ENCODE data around the gene SIRT7. TPM values are rescaled to one million over a fixed set of nuclear protein-coding genes. Genes with fewer than 3 reads are reported as not detected.

The SIRT7 gene
- total RNA-seq, 3 donors from 2014 or later (not counting 1 experiment from before 2014, with no cell fraction given), result 75.8 to 102 (median 94.9) TPM

- Histone ChIP-seq H3K36me3 (ENCODE audit: control insufficient read depth, insufficient read depth, low read length) (no peaks in the 10 kb centered on the region), H3K9me3 (ENCODE audit: control insufficient read depth, insufficient read depth, low read length) (no peaks in the 10 kb centered on the region), H3K4me3 (ENCODE audit: low read length) (no peak overlapping the region), H3K27ac (ENCODE audit: low read length) (no peak overlapping the region), H3K4me1 (ENCODE audit: control insufficient read depth, insufficient read depth, low read length) (peaks cover 24% of the 10 kb centered on the region), H3K27me3 (ENCODE audit: control insufficient read depth, insufficient read depth, low read length) (peaks cover 22% of the 10 kb centered on the region)
- ATAC-seq (no peak), DNase-seq (no peak)
- peak overlapping the region; percentile 68 for H3K4me3 Mint-ChIP-seq
- no peak overlapping the region for H3K27ac Mint-ChIP-seq
- no peaks in the 10 kb centered on the region for H3K9me3 Mint-ChIP-seq
- TF ChIP-seq, protein P1, sequence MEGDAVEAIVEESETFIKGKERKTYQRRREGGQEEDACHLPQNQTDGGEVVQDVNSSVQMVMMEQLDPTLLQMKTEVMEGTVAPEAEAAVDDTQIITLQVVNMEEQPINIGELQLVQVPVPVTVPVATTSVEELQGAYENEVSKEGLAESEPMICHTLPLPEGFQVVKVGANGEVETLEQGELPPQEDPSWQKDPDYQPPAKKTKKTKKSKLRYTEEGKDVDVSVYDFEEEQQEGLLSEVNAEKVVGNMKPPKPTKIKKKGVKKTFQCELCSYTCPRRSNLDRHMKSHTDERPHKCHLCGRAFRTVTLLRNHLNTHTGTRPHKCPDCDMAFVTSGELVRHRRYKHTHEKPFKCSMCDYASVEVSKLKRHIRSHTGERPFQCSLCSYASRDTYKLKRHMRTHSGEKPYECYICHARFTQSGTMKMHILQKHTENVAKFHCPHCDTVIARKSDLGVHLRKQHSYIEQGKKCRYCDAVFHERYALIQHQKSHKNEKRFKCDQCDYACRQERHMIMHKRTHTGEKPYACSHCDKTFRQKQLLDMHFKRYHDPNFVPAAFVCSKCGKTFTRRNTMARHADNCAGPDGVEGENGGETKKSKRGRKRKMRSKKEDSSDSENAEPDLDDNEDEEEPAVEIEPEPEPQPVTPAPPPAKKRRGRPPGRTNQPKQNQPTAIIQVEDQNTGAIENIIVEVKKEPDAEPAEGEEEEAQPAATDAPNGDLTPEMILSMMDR (IDR thresholded peaks at IDR 0.05), result no peak
- no peaks in the 10 kb centered on the region for H3K36me3 Mint-ChIP-seq
- 69% methylated on average over 15 of the region's 15 CpGs for WGBS (ENCODE audit: insufficient coverage)
- H3K4me1 Mint-ChIP-seq, result no peaks in the 10 kb centered on the region
- intact Hi-C loops (cut with micrococcal nuclease), result loop anchor here (1.0 kb wide), 1 partner anchor 196 kb away; no protein-coding TSS in a partner anchor
- H3K27me3 Mint-ChIP-seq (ENCODE audit: low read depth in 2 of 2), result peaks cover 12 to 20% of the 10 kb centered on the region in 2 donors
Observed at GRCh38 chr17:81958633-81959342, 40.8 kb upstream of the SIRT7 start.

- H3K27me3 Mint-ChIP-seq (ENCODE audit: low read depth in 2 of 2), result peaks cover 10 to 12% of the 10 kb centered on the region in 2 donors
- ATAC-seq (no peak), DNase-seq (no peak)
- no peaks in the 10 kb centered on the region for H3K36me3 ChIP-seq (ENCODE audit: control insufficient read depth, insufficient read depth, low read length)
- WGBS (ENCODE audit: insufficient coverage), result 90% methylated on average over 16 of the region's 19 CpGs
- no peaks in the 10 kb centered on the region for H3K9me3 Mint-ChIP-seq
- TF ChIP-seq, protein P1 (IDR thresholded peaks at IDR 0.05), result no peak
- intact Hi-C loops (cut with micrococcal nuclease), result no loop called here
- H3K4me3 ChIP-seq (ENCODE audit: low read length), result no peak overlapping the region
- H3K4me1 ChIP-seq (ENCODE audit: control insufficient read depth, insufficient read depth, low read length), result peaks cover 15% of the 10 kb centered on the region
- H3K9me3 ChIP-seq (ENCODE audit: control insufficient read depth, insufficient read depth, low read length), result no peaks in the 10 kb centered on the region
- H3K4me1 Mint-ChIP-seq, result no peaks in the 10 kb centered on the region
- no peaks in the 10 kb centered on the region for H3K36me3 Mint-ChIP-seq
- peak overlapping the region; percentile 68 for H3K4me3 Mint-ChIP-seq
- no peak overlapping the region for H3K27ac Mint-ChIP-seq
- no peak overlapping the region for H3K27ac ChIP-seq (ENCODE audit: low read length)
- H3K27me3 ChIP-seq (ENCODE audit: control insufficient read depth, insufficient read depth, low read length), result peaks cover 20% of the 10 kb centered on the region
Observed at GRCh38 chr17:81957691-81958432, 39.9 kb upstream of the SIRT7 start.

- Histone ChIP-seq H3K36me3 (ENCODE audit: control insufficient read depth, insufficient read depth, low read length) (no peaks in the 10 kb centered on the region), H3K4me3 (ENCODE audit: low read length) (no peak overlapping the region), H3K4me1 (ENCODE audit: control insufficient read depth, insufficient read depth, low read length) (peaks cover 15% of the 10 kb centered on the region), H3K27ac (ENCODE audit: low read length) (no peak overlapping the region), H3K27me3 (ENCODE audit: control insufficient read depth, insufficient read depth, low read length) (peaks cover 10% of the 10 kb centered on the region), H3K9me3 (ENCODE audit: control insufficient read depth, insufficient read depth, low read length) (no peaks in the 10 kb centered on the region)
- Mint-ChIP-seq H3K4me3 (no peak overlapping the region), H3K9me3 (no peaks in the 10 kb centered on the region), H3K36me3 (no peaks in the 10 kb centered on the region), H3K4me1 (no peaks in the 10 kb centered on the region), H3K27me3 (ENCODE audit: low read depth in 2 of 2) (peaks cover 6 to 10% of the 10 kb centered on the region in 2 donors), H3K27ac (no peak overlapping the region)
- TF ChIP-seq, protein P1 (IDR thresholded peaks at IDR 0.05), result no peak
- intact Hi-C loops (cut with micrococcal nuclease), result no loop called here
- ATAC-seq (no peak), DNase-seq (no peak)
- 89% methylated on average over 45 of the region's 45 CpGs for WGBS (ENCODE audit: insufficient coverage)
Observed at GRCh38 chr17:81956607-81957589, 38.9 kb upstream of the SIRT7 start.
